SK-N-SH (cell line): ENCODE measurements around the gene CAPN3. TPM values are rescaled to one million over a fixed set of nuclear protein-coding genes. Genes with fewer than 3 reads are reported as not detected.

ENCODE experiments used
- CTCF ChIA-PET: fragments of 300-600, 350-600 bp; formaldehyde crosslinking; extraction: SDS; loops from one replicate; lab custom pipeline; 2021; lab: Yijun Ruan, JAX
- POLR2A ChIA-PET: fragments of 350-600 bp; sonication (Branson Sonifier 250); formaldehyde crosslinking; extraction: SDS; loops from one replicate; lab custom pipeline; 2020; ENCODE audit warnings: antibody characterized with exemption, inconsistent platforms; lab: Yijun Ruan, JAX
- DNase-seq: peaks from one replicate; pipeline ENCODE4 v3.0.0; 2012
- H2AFZ ChIP-seq: fragments of 200-600 bp; sonication (generic); 2 replicates; pipeline ENCODE4 v1.8.1; 2016; ENCODE audit warnings: antibody characterized with exemption, mild to moderate bottlenecking, low read depth
- H3F3A ChIP-seq: fragments of 200-600 bp; sonication (generic); replicated peaks from 2 replicates; pipeline ENCODE3; 2016; ENCODE audit warnings: antibody characterized with exemption, mild to moderate bottlenecking; ENCODE audit not compliant: insufficient read depth
- H3K27ac ChIP-seq, 2 experiments: fragments of 200-500 bp in 1 of 2; fragments of 200-600 bp in 1 of 2; sonication (Bioruptor generic) in 1 of 2; sonication (generic), shearing (Covaris generic) in 1 of 2; 2 replicates each; pipeline versions ENCODE4 v1.5.1 to v1.6.1; 2014 to 2016; ENCODE audit warnings: low read depth in 2 of 2, inconsistent platforms in 1 of 2, low read length in 1 of 2, mild to moderate bottlenecking in 1 of 2, mixed read lengths in 1 of 2
- H3K27me3 ChIP-seq: fragments of 200-600 bp; sonication (generic), shearing (Covaris generic); 2 replicates; pipeline ENCODE4 v1.6.1; 2016; ENCODE audit warnings: mixed run types; ENCODE audit not compliant: insufficient read depth
- H3K36me3 ChIP-seq, 2 experiments: fragments of 200-500 bp in 1 of 2; fragments of 200-600 bp in 1 of 2; sonication (Bioruptor generic) in 1 of 2; sonication (generic) in 1 of 2; replicated peaks in 1 of 2; 2 replicates each; pipeline versions ENCODE3 to v1.5.1; 2014 to 2016; ENCODE audit warnings: low read length in 1 of 2, mild to moderate bottlenecking in 1 of 2; ENCODE audit not compliant: insufficient read depth in 2 of 2, control insufficient read depth in 1 of 2
- H3K4me1 ChIP-seq, 2 experiments: fragments of 200-500 bp in 1 of 2; fragments of 200-600 bp in 1 of 2; sonication (Bioruptor generic) in 1 of 2; sonication (generic), shearing (Covaris generic) in 1 of 2; 2 replicates each; pipeline versions ENCODE4 v1.5.1 to v1.6.1; 2014 to 2016; ENCODE audit warnings: low read depth in 1 of 2, low read length in 1 of 2, mixed run types in 1 of 2; ENCODE audit not compliant: insufficient read depth in 2 of 2, control insufficient read depth in 1 of 2
- H3K4me2 ChIP-seq: fragments of 200-600 bp; sonication (generic), shearing (Covaris generic); 2 replicates; pipeline ENCODE4 v1.6.1; 2017; ENCODE audit warnings: mixed run types
- H3K4me3 ChIP-seq, 2 experiments: fragments of 200-500 bp in 1 of 2; fragments of 200-600 bp in 1 of 2; sonication (Bioruptor generic) in 1 of 2; sonication (generic), shearing (Covaris generic) in 1 of 2; 2 replicates each; pipeline versions ENCODE4 v1.5.1 to v1.8.1; 2014 to 2016; ENCODE audit warnings: low read depth in 2 of 2, inconsistent platforms in 1 of 2, low read length in 1 of 2, mild to moderate bottlenecking in 1 of 2, mixed read lengths in 1 of 2, moderate library complexity in 1 of 2
- H3K79me2 ChIP-seq: fragments of 200-600 bp; sonication (generic); 2 replicates; pipeline ENCODE4 v1.8.1; 2017; ENCODE audit warnings: mild to moderate bottlenecking; ENCODE audit not compliant: insufficient read depth
- H3K9ac ChIP-seq: fragments of 200-600 bp; sonication (generic); 2 replicates; pipeline ENCODE4 v1.6.1; 2017; ENCODE audit warnings: mixed run types
- H3K9me2 ChIP-seq: fragments of 200-600 bp; sonication (generic); 2 replicates; pipeline ENCODE4 v1.6.1; 2017; ENCODE audit warnings: mixed run types
- H3K9me3 ChIP-seq: fragments of 200-600 bp; sonication (generic); 2 replicates; pipeline ENCODE4 v1.6.1; 2017; ENCODE audit warnings: mixed run types, mild to moderate bottlenecking, moderate library complexity
- H4K20me1 ChIP-seq: fragments of 200-600 bp; sonication (generic); 2 replicates; pipeline ENCODE4 v1.6.1; 2017; ENCODE audit warnings: mild to moderate bottlenecking, mixed run types; ENCODE audit not compliant: insufficient read depth
- CHD2 ChIP-seq: fragments of 150-350 bp; IDR thresholded peaks from 2 replicates; pipeline ENCODE4 v1.6.1; 2018; ENCODE audit warnings: low read length; ENCODE audit not compliant: partially characterized antibody
- CTCF ChIP-seq: fragments of 200-600 bp; sonication (generic); IDR thresholded peaks from 2 replicates; pipeline ENCODE4 v1.6.1; 2017; ENCODE audit warnings: antibody characterized with exemption, mild to moderate bottlenecking, moderate library complexity
- EP300 ChIP-seq, 2 experiments: IDR thresholded peaks; 2 replicates each; pipeline versions ENCODE4 v1.4.0 to v1.6.1; 2012; ENCODE audit warnings: borderline replicate concordance in 1 of 2, low read depth in 1 of 2, low read length in 1 of 2
- EZH2phosphoT487 ChIP-seq: fragments of 200-600 bp; sonication (generic); IDR thresholded peaks from 2 replicates; pipeline ENCODE4 v1.6.1; 2017; ENCODE audit warnings: low read depth, mixed run types, mild to moderate bottlenecking, antibody characterized with exemption, moderate library complexity, borderline replicate concordance
- FOSL2 ChIP-seq: IDR thresholded peaks from 2 replicates; pipeline ENCODE4 v1.4.0; 2012; ENCODE audit warnings: low read depth, mild to moderate bottlenecking, moderate library complexity, borderline replicate concordance
- FOXM1 ChIP-seq: IDR thresholded peaks from 2 replicates; pipeline ENCODE4 v1.4.0; 2012; ENCODE audit warnings: low read depth, mild to moderate bottlenecking
- GATA2 ChIP-seq: sonication (generic); formaldehyde crosslinking; IDR thresholded peaks from 2 replicates; pipeline ENCODE4 v1.5.0; 2020; ENCODE audit warnings: mild to moderate bottlenecking, missing genetic modification reagents
- IRF3 ChIP-seq: fragments of 150-350 bp; IDR thresholded peaks from 2 replicates; pipeline ENCODE4 v1.6.1; 2016; ENCODE audit warnings: mild to moderate bottlenecking, low read depth, low read length
- MEF2A ChIP-seq: IDR thresholded peaks from 2 replicates; pipeline ENCODE4 v1.4.0; 2012; ENCODE audit warnings: low read depth, borderline replicate concordance
- MXI1 ChIP-seq: IDR thresholded peaks from 2 replicates; pipeline ENCODE4 v1.6.1; 2012; ENCODE audit warnings: mild to moderate bottlenecking, low read depth, low read length, improper control_type of control experiment
- RCOR1 ChIP-seq: fragments of 150-350 bp; IDR thresholded peaks from 2 replicates; pipeline ENCODE4 v1.6.1; 2017; ENCODE audit warnings: antibody characterized with exemption, low read length
- REST ChIP-seq: IDR thresholded peaks from 2 replicates; pipeline ENCODE4 v1.6.1; 2012; ENCODE audit warnings: mild to moderate bottlenecking, low read depth, low read length, moderate library complexity
- RFX5 ChIP-seq: IDR thresholded peaks from 2 replicates; pipeline ENCODE4 v1.6.1; 2012; ENCODE audit warnings: mild to moderate bottlenecking, improper control_type of control experiment, low read length
- TAF1 ChIP-seq: IDR thresholded peaks from 2 replicates; pipeline ENCODE4 v1.6.1; 2012; ENCODE audit warnings: low read depth, mild to moderate bottlenecking, low read length, moderate library complexity, borderline replicate concordance
- TCF12 ChIP-seq: IDR thresholded peaks from 2 replicates; pipeline ENCODE4 v1.4.0; 2012
- TEAD4 ChIP-seq: IDR thresholded peaks from 2 replicates; pipeline ENCODE4 v1.4.0; 2012; ENCODE audit warnings: mild to moderate bottlenecking, borderline replicate concordance; ENCODE audit not compliant: insufficient read depth
- WGBS: methylation state at CpG from one replicate; pipeline ENCODE4 v1.1.6; 2017; ENCODE audit warnings: low lambda C conversion rate; 5-methylcytosine and 5-hydroxymethylcytosine counted together
- polyA plus RNA-seq, 3 experiments: library from polyadenylated mRNA; depleted of rRNA; stranded (reverse); fragments of >200 nt; gene quantifications; 2 replicates each; pipeline ENCODE4 v1.2.3, GENCODE V29; 2012

The CAPN3 gene
- polyA plus RNA-seq, 1 of the 3 experiments (the other 2 are of a cell fraction), result 1.8 TPM

GRCh38 chr15:42421376-42421775, 62.1 kb downstream of the CAPN3 start:
- no peak overlapping the region for H3K9ac ChIP-seq
- CTCF ChIA-PET, result no interaction called here
- no peak overlapping the region for H3K27ac ChIP-seq
- no peaks in the 10 kb centered on the region for H3K79me2 ChIP-seq
- DNase-seq, result no peak
- H3K27me3 ChIP-seq, result no peaks in the 10 kb centered on the region
- no peaks in the 10 kb centered on the region for H3K9me2 ChIP-seq
- no peaks in the 10 kb centered on the region for H4K20me1 ChIP-seq
- 94% methylated on average over 2 of the region's 2 CpGs for WGBS
- POLR2A ChIA-PET, result no interaction called here
- TF ChIP-seq TAF1, result no peak
- no peak for TF ChIP-seq EP300 (IDR thresholded peaks at IDR 0.05; ENCODE audit: borderline replicate concordance in 1 of 2, low read depth in 1 of 2, low read length in 1 of 2)
- no peak for TF ChIP-seq IRF3
- no peak for TF ChIP-seq FOSL2
- TF ChIP-seq CTCF, result no peak
- TF ChIP-seq MXI1, result no peak
- no peak for TF ChIP-seq RFX5
- no peak for TF ChIP-seq FOXM1
- TF ChIP-seq CHD2, result no peak
- TF ChIP-seq EZH2phosphoT487, result no peak
- no peak for TF ChIP-seq GATA2 (CRISPR knock-in tag)
- no peak for TF ChIP-seq TCF12
- TF ChIP-seq RCOR1, result no peak
- TF ChIP-seq MEF2A, result no peak
- TF ChIP-seq REST, result no peak
- no peak for TF ChIP-seq TEAD4
- TF ChIP-seq, all 33 proteins: peak for 0
- H3K4me1 ChIP-seq, result no peaks in the 10 kb centered on the region
- H3K4me3 ChIP-seq, result no peak overlapping the region
- no peak overlapping the region for H2AFZ ChIP-seq
- H3K4me2 ChIP-seq, result no peak overlapping the region
- H3F3A ChIP-seq, result peaks cover 4% of the 10 kb centered on the region
- peaks cover 64 to 67% of the 10 kb centered on the region in 2 experiments for H3K36me3 ChIP-seq
- no peaks in the 10 kb centered on the region for H3K9me3 ChIP-seq
